Measurements from ENCODE around the gene NRN1. TPM values are rescaled to one million over a fixed set of nuclear protein-coding genes. Genes with fewer than 3 reads are reported as not detected.
"Not testable (repeated sequence)": the region's sequence is repeated elsewhere in the genome, so short reads cannot be mapped to it uniquely, and the experiment has no call there.

The NRN1 gene
- total RNA-seq, 2 donors from 2014 or later = 1.1 to 14.7 TPM

DNA sequence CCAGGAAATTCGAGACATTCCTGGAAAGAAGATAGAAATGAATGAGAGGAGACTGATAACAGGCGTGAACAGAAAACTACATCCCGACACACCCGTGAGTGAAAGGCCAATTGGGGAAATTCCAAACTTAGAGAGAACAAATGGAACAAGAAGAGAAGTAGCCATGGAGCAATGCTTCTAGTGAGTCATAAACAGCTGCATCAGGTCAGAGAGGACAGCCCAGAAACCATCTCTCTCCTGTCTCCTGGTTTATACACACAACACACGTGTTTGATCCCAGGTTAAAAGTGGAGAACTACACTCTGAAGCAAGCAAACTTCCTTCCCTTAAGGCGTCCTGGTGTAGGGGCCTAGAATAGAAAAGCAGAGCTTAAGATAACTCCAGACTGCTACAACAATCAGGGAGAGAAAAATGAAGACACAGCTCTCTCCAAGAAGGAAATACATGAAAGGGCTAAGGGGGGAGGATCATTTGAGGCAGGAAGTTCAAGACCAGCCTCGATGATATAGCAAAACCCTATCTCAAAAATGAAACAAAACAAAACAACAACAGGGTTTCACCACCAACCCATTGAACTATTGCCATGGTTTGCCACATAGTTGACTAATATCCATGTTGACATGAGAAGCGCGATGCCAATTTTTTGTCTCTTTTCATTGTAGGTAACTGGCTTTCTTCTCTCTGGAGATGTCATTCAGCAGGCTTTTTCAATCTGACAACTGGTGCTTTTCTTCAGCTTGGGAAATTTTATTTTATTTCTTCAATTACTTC is 26.9 kb downstream of the NRN1 start:
- H3K4me1 Mint-ChIP-seq = peaks cover 20% of the 10 kb centered on the region
- peaks cover 5% of the 10 kb centered on the region for H3K27me3 Mint-ChIP-seq
- H3K27ac Mint-ChIP-seq = no peak overlapping the region
- H3K4me3 Mint-ChIP-seq = no peak overlapping the region
- peak; percentile 26 for ATAC-seq (replicated peaks)
- peaks cover 3% of the 10 kb centered on the region for H3K9me3 Mint-ChIP-seq
- H3K36me3 Mint-ChIP-seq (ENCODE audit: low read depth) = no peaks in the 10 kb centered on the region

- peaks cover 10% of the 10 kb centered on the region for H3K27me3 Mint-ChIP-seq
- H3K4me3 Mint-ChIP-seq = no peak overlapping the region
- ATAC-seq (replicated peaks) = no peak
- no peak overlapping the region for H3K27ac Mint-ChIP-seq
- no peaks in the 10 kb centered on the region for H3K36me3 Mint-ChIP-seq (ENCODE audit: low read depth)
- peaks cover 3% of the 10 kb centered on the region for H3K9me3 Mint-ChIP-seq
- H3K4me1 Mint-ChIP-seq = peaks cover 10% of the 10 kb centered on the region
Measured at GRCh38 chr6:5976811-5977210, 29.9 kb downstream of the NRN1 start.

DNA sequence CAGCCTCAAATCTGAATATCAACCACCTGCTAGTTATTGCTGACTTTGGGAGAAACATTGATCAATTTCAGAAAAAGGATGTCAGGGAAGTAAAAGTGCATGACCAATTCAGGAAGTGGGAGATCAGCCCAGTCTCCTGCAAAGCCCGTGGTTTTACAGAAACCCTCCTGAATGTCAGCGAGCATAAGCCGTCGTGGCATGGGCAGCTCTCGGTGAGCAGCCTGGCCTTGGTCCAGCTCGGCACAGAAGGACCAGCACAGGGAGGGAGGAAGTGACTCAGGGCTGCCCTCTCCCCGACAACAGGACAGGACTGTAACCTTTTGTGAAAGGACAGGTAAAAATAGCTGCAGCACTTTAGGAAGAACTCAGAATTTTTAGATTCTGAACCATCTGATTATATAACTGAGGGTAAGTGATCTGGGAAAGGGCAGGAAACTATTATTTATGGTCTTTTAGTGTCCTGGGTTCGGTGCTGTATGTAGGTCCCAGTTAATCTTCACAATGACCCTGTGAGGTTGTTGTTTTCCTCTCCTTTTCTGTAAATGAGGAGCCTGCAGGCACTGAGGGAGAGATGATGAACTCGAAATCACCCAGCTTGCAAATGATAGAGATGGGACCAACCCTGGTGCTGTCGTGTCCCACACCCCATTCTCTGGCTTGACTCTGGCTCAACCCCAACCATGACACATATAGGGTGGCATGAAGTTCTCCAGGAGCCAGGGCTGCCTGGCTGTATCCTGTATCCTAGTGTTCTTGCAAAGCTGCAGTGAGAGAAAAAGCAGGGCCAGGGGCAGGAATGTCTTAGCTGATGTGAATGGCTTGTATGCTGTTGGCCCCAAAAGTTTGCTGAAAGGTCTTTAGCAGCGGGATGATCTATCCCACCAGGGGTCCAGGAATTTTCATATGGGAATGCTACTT is 37.6 kb downstream of the NRN1 start:
- peaks cover 5% of the 10 kb centered on the region for H3K4me1 Mint-ChIP-seq
- no peaks in the 10 kb centered on the region for H3K36me3 Mint-ChIP-seq (ENCODE audit: low read depth)
- H3K27ac Mint-ChIP-seq = no peak overlapping the region
- no peak overlapping the region for H3K4me3 Mint-ChIP-seq
- peaks cover 14% of the 10 kb centered on the region for H3K27me3 Mint-ChIP-seq
- H3K9me3 Mint-ChIP-seq = no peaks in the 10 kb centered on the region
- peak; percentile 40 for ATAC-seq (replicated peaks)

GRCh38 chr6:5968036-5968435 is 38.7 kb downstream of the NRN1 start:
- H3K4me1 Mint-ChIP-seq; H3K27ac Mint-ChIP-seq; H3K4me3 Mint-ChIP-seq; ATAC-seq (replicated peaks); H3K9me3 Mint-ChIP-seq; H3K36me3 Mint-ChIP-seq (ENCODE audit: low read depth): not testable (repeated sequence)
- H3K27me3 Mint-ChIP-seq = peaks cover 13% of the 10 kb centered on the region

DNA sequence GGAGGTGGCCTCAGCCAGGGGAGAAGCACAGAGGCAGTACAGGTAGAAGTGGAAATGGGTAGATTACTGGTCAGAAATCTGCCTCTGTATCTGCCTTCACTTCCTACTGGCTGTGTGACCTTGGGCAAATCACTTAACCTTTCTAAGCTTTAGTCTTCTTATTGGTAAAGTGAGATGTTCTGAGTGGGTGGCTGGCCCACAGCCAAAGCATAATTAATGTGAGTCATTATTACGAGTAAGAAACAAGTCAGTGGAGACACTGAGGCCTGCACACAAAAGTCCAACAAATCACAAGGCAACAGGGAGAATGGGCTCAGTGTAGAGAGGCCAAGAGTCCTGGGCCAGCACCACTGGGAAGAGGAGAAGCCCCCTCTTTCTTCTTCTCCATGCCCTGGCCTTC is 39.1 kb downstream of the NRN1 start:
- H3K4me1 Mint-ChIP-seq = peaks cover 5% of the 10 kb centered on the region
- H3K9me3 Mint-ChIP-seq = no peaks in the 10 kb centered on the region
- ATAC-seq (replicated peaks) = peak; percentile 81
- no peak overlapping the region for H3K27ac Mint-ChIP-seq
- H3K36me3 Mint-ChIP-seq (ENCODE audit: low read depth) = no peaks in the 10 kb centered on the region
- peaks cover 8% of the 10 kb centered on the region for H3K27me3 Mint-ChIP-seq
- no peak overlapping the region for H3K4me3 Mint-ChIP-seq

GRCh38 chr6:5962794-5963193 is 43.9 kb downstream of the NRN1 start:
- Mint-ChIP-seq H3K4me3 (no peak overlapping the region), H3K9me3 (no peaks in the 10 kb centered on the region), H3K36me3 (ENCODE audit: low read depth) (no peaks in the 10 kb centered on the region), H3K27ac (no peak overlapping the region), H3K4me1 (peaks cover 4% of the 10 kb centered on the region), H3K27me3 (no peaks in the 10 kb centered on the region)
- ATAC-seq (replicated peaks) = no peak

DNA sequence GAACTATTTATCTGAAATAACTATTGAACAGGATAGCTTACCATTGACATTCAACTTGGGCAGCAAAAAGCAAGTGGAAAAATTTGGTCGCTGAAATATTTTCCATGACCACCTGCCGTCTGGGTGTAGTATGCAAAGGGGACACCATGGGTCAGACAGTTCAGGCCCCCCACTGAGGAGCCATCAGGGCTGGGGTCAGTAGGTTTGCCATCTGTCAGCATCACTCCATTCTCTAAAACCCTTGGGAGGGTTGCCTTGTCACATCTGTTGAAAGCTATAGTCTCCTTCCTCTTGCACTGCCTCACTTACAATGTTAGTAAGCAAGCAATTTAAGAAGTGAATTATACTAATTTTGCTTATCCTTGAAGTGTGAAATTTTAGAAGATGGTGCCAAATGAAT is 44.9 kb downstream of the NRN1 start:
- Mint-ChIP-seq H3K36me3 (ENCODE audit: low read depth) (no peaks in the 10 kb centered on the region), H3K4me3 (no peak overlapping the region), H3K27ac (no peak overlapping the region), H3K4me1 (no peaks in the 10 kb centered on the region), H3K9me3 (no peaks in the 10 kb centered on the region), H3K27me3 (no peaks in the 10 kb centered on the region)
- ATAC-seq (replicated peaks) = no peak

DNA sequence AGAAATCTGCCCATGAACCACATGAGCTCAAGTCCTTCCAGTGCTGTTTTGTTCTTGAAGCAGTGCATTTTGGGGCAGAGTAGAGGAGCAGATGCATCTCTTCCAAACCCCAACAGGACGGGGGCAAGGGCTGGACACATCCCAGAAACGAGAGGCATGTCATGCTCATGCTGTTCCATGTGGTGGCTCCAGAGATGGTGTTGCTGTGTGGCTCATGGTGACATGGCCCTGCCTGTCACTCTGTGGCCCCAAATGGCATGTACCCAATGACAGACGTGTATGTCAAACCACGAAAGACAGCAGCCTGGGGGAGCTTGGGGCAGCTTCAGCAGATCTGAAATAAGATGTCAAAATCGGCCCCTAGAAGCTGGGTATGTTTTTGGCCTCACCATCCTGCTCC is 46.3 kb downstream of the NRN1 start:
- peak overlapping the region; percentile 24 for H3K27ac Mint-ChIP-seq
- H3K9me3 Mint-ChIP-seq = no peaks in the 10 kb centered on the region
- no peak for ATAC-seq (replicated peaks)
- H3K36me3 Mint-ChIP-seq (ENCODE audit: low read depth) = no peaks in the 10 kb centered on the region
- H3K4me1 Mint-ChIP-seq = no peaks in the 10 kb centered on the region
- H3K4me3 Mint-ChIP-seq = no peak overlapping the region
- no peaks in the 10 kb centered on the region for H3K27me3 Mint-ChIP-seq

DNA sequence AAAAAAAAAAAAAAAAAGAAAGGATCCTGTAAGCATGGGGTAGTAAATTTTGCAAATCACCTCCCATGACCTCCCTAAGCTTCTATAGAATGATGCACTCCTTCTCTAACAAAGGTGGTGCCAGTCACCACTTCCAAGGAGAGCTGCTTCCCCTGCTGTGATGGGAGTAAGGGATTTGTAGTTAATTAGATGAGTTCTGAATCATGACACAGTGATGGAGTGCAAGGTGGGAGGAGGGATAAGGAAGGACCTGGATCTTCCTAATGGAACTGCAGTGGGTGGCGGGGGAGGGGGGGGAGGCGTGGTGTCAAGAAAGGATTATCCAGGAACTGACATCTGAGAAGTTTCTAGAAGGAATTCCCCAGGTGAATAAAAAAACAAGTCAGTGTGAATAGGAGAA is 47.8 kb downstream of the NRN1 start:
- no peak overlapping the region for H3K4me3 Mint-ChIP-seq
- H3K36me3 Mint-ChIP-seq (ENCODE audit: low read depth) = no peaks in the 10 kb centered on the region
- H3K27me3 Mint-ChIP-seq = peaks cover 3% of the 10 kb centered on the region
- no peak for ATAC-seq (replicated peaks)
- no peaks in the 10 kb centered on the region for H3K4me1 Mint-ChIP-seq
- no peaks in the 10 kb centered on the region for H3K9me3 Mint-ChIP-seq
- H3K27ac Mint-ChIP-seq = no peak overlapping the region

- H3K4me3 Mint-ChIP-seq = no peak overlapping the region
- no peak overlapping the region for H3K27ac Mint-ChIP-seq
- ATAC-seq (replicated peaks) = no peak
Measured at GRCh38 chr6:5956939-5957338, 49.8 kb downstream of the NRN1 start.

DNA sequence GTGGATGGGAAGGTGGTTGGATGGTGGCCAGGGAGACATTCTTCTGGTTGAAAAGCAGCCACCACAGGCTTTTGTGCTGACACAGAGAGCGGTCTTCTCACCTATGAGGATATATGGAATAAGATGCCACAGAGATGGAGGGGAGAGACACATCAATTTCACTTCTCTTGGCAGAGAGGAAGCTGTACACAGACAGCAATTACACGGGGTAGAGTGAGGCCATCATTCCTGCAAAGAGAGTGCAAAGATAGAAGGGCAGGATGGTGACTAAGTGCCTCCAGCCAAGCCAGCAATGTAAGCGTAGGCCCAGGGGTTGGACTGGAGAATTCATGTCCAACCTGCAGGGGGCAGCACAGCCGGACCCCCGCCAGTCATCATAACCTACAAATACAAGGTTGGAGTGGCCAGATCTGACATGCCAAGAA is 56.4 kb downstream of the NRN1 start:
- no peak overlapping the region for H3K27ac Mint-ChIP-seq
- no peak overlapping the region for H3K4me3 Mint-ChIP-seq
- peaks cover 12% of the 10 kb centered on the region for H3K27me3 Mint-ChIP-seq
- no peaks in the 10 kb centered on the region for H3K9me3 Mint-ChIP-seq
- no peaks in the 10 kb centered on the region for H3K4me1 Mint-ChIP-seq
- H3K36me3 Mint-ChIP-seq (ENCODE audit: low read depth) = no peaks in the 10 kb centered on the region
- peak; percentile 66 for ATAC-seq (replicated peaks)

More at GRCh38 chr6:5956939-5957338, 49.8 kb downstream of the NRN1 start:
- Mint-ChIP-seq H3K9me3 (no peaks in the 10 kb centered on the region), H3K36me3 (ENCODE audit: low read depth) (no peaks in the 10 kb centered on the region), H3K27me3 (peaks cover 7% of the 10 kb centered on the region), H3K4me1 (no peaks in the 10 kb centered on the region)
